NCI-H1436 treated with DMSO at 0.1 percent for 48 hours (cell line): Measurements from ENCODE around the gene LRRC31.

Experiments
- DNase-seq: peaks from one replicate; lab custom pipeline; 2025; lab: John Stamatoyannopoulos, UW

LRRC31 gene

DNA sequence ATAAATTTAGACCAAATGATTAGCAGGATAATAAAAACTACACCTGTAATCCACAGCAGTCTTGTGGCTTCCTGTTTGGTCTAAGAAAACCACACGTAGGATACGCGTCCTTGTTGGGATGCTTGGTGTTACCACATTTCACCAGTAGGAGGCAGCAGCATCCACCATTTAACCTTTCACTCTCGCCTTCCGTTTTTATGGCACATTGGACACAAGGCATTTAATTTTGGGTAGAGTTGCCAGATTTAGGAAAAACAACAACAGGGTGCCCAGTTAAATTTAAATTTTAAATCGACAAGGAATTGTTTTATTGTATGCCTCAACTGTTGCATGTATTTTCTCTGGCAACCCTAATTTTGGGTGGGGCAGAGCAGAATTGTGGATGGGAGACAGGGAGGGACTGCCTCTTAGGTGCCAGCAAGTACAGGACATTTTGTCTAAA is 6.3 kb downstream of the LRRC31 start:
- no peak for DNase-seq

GRCh38 chr3:169861871-169862270 is 7.9 kb downstream of the LRRC31 start:
- no peak for DNase-seq

- DNase-seq = no peak
These were observed 11.9 kb downstream of the LRRC31 start for GRCh38 chr3:169857811-169858210.

DNA sequence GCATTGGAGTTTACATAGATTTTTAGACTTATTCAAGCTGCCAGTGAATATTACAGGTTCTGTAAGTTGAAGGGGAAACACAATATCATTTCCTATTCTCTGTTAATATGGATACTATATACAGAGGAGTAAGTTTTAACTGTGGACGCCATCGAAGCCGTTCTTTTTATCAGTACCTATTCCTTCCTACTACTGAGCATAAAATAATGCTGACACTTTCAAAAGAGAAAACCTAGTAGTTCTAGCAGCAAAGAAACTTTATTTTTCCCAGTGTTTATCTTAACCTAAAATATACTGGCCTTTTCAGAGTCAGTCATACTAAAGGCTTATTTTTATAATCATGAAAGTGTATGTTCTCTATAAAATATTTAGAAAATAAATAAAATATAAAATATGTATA is 14.2 kb downstream of the LRRC31 start:
- no peak for DNase-seq

- DNase-seq = no peak
These were observed 19.1 kb downstream of the LRRC31 start for GRCh38 chr3:169850618-169851017.

DNA sequence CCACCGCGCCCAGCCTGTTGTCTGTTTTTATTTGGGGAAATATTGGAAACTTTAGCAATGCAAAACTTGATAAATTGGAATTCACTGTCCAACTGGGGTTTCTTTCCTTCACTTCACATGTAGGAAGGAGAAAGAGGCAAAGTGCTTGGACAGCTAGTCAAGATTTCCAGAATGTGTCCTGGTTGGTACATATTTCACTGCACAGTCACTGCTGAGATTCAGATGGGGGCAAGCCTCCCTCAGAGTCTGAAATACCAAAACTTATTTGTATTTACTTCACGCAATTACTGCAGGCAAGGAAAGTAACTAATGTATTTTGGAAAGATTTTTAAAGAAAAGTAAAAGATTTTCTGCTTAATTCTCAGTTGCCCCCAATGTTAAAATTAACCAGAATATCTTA is 21.0 kb downstream of the LRRC31 start:
- DNase-seq = no peak

- no peak for DNase-seq
These were observed 21.8 kb downstream of the LRRC31 start for GRCh38 chr3:169847896-169848295.

DNA sequence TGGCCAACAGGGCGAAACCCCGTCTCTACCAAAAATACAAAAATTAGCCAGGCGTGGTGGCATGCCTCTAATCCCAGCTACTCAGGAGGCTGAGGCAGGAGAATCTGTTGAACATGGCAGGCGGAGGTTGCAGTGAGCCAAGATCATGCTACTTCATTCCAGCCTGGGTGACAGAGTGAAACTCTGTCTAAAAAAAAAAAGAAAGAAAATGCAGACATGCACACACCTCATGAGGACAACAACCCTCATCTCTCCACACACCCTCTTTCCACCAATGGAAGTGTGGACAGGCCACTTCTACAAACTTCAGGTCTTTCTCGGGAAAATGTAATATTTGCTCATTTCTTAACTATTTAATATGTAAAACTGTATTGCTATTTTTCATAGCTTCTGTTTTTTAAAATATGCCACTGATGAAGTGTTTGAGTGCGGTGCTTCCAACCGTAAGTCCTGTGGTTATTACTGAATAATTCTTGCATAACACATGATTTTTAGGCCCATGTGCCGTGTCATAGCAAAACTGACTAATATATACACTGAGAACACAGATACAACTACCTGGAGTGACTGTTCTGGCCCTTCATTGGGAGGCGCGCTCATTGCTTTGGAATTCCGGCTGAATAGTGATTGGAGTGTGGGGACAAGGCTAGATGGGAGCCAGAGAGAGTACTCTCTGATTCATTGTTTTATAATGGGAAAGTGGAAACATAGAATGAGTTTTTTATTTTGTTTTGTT is 23.1 kb downstream of the LRRC31 start:
- DNase-seq = no peak

GRCh38 chr3:169842960-169843359 is 26.8 kb downstream of the LRRC31 start:
- no peak for DNase-seq

- DNase-seq = no peak
These were observed 28.6 kb downstream of the LRRC31 start for GRCh38 chr3:169841171-169841570.

GRCh38 chr3:169838511-169839030 is 31.2 kb downstream of the LRRC31 start:
- no peak for DNase-seq

- no peak for DNase-seq
These were observed 32.8 kb downstream of the LRRC31 start for GRCh38 chr3:169836942-169837275.

DNA sequence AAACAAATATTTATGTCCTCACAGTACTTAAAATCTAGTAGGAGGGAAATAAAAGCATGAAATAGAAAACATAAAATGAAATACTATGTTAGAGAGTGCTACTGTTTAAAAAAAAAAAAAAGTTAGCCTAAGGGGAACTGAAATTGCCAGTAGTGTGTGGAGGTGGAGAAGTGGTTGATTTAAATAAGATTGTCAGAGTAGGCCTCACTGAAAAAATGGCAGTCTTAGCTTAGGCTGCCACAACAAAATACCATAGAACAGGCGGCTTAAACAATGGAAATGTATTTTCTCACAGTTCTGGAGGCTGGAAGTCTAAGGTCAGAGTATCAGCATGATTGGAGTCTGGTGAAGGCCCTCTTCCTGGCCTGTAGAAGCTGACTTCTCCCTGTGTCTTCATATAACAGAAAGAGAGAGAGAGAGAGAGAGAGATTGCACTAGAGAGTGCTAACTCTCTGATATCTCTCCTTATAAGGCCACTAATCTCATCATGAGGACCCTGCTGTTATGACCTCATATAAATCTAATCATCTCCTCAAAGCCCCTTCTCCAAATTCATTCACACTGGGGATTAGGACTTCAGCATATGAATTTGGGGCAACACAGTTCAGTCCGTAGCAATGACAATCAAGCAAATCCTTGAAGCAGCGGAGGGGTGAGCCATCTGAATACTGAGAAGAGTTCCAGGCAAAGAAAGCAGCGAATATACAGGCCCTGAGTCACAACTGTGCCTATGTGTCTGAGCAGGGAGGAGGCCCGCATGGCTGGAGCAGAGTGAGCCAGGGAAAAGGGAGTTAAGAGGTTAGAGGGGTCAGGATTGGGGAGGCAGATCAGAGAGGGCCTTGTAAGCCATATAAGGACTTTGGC is 33.4 kb downstream of the LRRC31 start:
- DNase-seq = no peak

DNA sequence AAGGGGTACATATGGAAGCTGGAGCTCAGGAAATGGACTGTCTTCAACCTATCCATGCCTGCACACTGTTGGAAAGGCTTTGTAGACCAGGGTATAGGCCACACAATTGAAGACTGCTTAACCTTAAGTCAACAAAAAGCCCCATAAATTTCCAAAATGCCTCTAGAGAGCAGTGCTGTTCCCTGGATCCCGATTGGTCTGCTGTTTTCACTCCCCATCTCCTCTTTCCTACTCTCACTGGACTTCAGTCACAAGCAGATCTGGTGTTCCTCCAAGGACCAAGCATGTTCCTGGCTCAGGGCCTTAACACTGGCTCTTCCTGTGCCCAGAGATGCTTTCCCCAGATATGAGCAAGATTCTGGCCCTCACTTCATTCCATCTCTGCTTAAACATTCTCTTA is 34.2 kb downstream of the LRRC31 start:
- no peak for DNase-seq

DNA sequence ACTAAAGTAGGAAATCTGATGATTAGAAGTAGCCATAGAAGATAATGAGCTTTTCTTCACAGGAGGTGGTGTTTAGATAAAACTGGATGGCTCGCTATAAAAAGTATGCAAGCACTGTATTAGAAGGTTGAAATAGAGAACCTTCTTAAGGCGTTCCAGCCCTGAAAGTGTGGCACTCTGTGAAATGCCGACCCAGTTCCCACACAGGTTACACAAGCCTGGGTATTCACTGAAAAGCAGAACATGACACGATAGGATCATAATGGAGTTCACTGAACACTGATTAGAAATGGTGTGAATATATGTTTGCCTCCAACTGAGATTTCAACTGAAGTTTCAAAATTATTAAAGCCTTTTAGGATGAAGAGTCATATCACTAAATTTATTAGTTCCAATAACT is 42.0 kb downstream of the LRRC31 start:
- no peak for DNase-seq

- DNase-seq = no peak
These were observed 44.4 kb downstream of the LRRC31 start for GRCh38 chr3:169825316-169825715.

GRCh38 chr3:169822983-169823382 is 46.8 kb downstream of the LRRC31 start:
- no peak for DNase-seq

GRCh38 chr3:169822540-169822939 is 47.2 kb downstream of the LRRC31 start:
- no peak for DNase-seq

GRCh38 chr3:169822091-169822490 is 47.6 kb downstream of the LRRC31 start:
- DNase-seq = no peak

GRCh38 chr3:169818316-169818715 is 51.4 kb downstream of the LRRC31 start:
- no peak for DNase-seq

DNA sequence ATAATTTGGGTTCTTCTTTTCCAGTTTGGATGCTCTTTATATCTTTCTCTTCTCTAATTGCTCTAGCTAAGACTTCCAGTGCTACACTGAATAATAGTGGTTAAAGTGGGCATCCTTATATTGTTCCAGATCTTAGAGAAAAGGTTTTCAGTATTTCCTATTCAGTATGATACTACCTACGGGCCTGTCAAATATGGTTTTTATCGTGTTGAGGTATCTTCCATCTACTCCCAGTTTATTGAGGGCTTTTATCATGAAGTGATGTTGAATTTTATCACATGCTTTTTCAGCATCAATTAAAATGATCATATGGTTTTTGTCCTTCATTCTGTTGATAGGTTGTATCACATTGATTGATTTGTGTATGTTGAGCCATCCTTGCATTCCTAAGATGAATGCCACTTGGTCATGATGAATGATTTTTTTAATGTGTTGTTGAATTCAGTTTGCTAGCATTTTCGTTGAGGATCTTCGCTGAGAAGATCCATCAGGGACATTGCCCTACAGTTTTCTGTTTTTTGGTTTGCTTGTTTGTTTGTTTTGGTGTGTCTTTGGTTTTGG is 54.1 kb downstream of the LRRC31 start:
- DNase-seq = no peak

- DNase-seq = peak; percentile 69
These were observed 55.8 kb downstream of the LRRC31 start for GRCh38 chr3:169813757-169814517.
